Mucosa of stomach (tissue), 1 donor: ENCODE data around the gene SNCAIP.

Source experiments
- H3K27me3 ChIP-seq: one replicate; pipeline ENCODE4 v1.7.0; 2013; ENCODE audit warnings: mild to moderate bottlenecking, low read length; ENCODE audit not compliant: control insufficient read depth, insufficient read depth
- H3K36me3 ChIP-seq: one replicate; pipeline ENCODE4 v1.7.0; 2013; ENCODE audit warnings: low read length; ENCODE audit not compliant: control insufficient read depth, insufficient read depth
- H3K4me1 ChIP-seq: one replicate; pipeline ENCODE4 v1.7.0; 2013; ENCODE audit warnings: mild to moderate bottlenecking, low read length; ENCODE audit not compliant: control insufficient read depth, insufficient read depth
- H3K4me3 ChIP-seq: one replicate; pipeline ENCODE4 v1.7.0; 2013; ENCODE audit warnings: low read length
- H3K9ac ChIP-seq: one replicate; pipeline ENCODE4 v1.7.0; 2013; ENCODE audit warnings: mild to moderate bottlenecking, low read length, moderate library complexity
- H3K9me3 ChIP-seq: one replicate; pipeline ENCODE4 v1.7.0; 2013; ENCODE audit warnings: mild to moderate bottlenecking, low read length, moderate library complexity; ENCODE audit not compliant: control insufficient read depth
- donor health status: Pancreatic carcinoma.

The SNCAIP gene

GRCh38 chr5:122321921-122322320 is 9.9 kb downstream of the SNCAIP start:
- Histone ChIP-seq H3K9me3 (no peaks in the 10 kb centered on the region), H3K4me1 (no peaks in the 10 kb centered on the region), H3K4me3 (no peak overlapping the region), H3K9ac (no peak overlapping the region), H3K27me3 (no peaks in the 10 kb centered on the region), H3K36me3 (no peaks in the 10 kb centered on the region)

- no peaks in the 10 kb centered on the region for H3K27me3 ChIP-seq
- no peak overlapping the region for H3K9ac ChIP-seq
- H3K36me3 ChIP-seq, result no peaks in the 10 kb centered on the region
- no peaks in the 10 kb centered on the region for H3K9me3 ChIP-seq
- no peaks in the 10 kb centered on the region for H3K4me1 ChIP-seq
- H3K4me3 ChIP-seq, result no peak overlapping the region
These were observed 10.9 kb downstream of the SNCAIP start for GRCh38 chr5:122322801-122323548.

DNA sequence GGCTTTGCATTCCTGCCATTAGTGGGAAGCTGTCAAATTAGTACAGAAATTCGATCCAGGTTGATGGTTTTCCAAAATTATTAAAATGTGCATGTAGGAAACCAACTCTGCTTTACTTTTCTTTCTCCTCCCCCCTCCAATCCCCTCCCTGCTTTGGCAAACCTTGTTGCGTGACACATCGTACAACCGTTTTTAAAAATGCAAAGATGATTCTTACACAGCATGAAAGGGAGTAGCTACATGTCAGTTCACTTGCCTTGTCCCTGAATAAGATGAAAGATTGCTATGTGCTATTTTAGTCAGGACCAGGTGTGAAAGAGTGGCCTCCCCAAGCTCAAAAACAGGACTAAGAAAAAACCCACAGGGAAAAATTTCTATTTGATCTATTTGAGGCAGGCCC is 11.7 kb downstream of the SNCAIP start:
- Histone ChIP-seq H3K4me1 (no peaks in the 10 kb centered on the region), H3K27me3 (no peaks in the 10 kb centered on the region), H3K36me3 (no peaks in the 10 kb centered on the region), H3K4me3 (no peak overlapping the region), H3K9ac (no peak overlapping the region), H3K9me3 (no peaks in the 10 kb centered on the region)

- Histone ChIP-seq H3K9me3 (no peaks in the 10 kb centered on the region), H3K4me1 (no peaks in the 10 kb centered on the region), H3K9ac (no peak overlapping the region), H3K27me3 (no peaks in the 10 kb centered on the region), H3K4me3 (no peak overlapping the region), H3K36me3 (no peaks in the 10 kb centered on the region)
These were observed 15.1 kb downstream of the SNCAIP start for GRCh38 chr5:122327110-122327509.

DNA sequence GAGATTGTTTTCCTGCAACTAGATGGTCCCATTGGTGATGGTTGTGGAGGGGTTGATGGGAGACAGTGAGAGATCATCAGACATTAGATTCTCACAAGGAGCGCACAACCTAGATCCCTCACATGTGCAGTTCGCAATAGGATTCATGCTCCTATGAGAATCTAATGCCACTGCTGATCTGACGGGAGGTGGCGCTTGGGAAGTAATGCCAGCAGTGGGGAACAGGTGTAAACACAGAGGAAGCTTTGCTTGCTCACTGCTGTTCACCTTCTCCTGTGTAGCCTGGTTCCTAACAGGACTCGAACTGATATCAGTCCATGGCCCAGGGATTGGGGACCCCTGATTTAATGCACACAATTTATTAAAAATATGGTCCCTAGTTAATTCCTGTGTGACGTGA is 18.8 kb downstream of the SNCAIP start:
- H3K4me1 ChIP-seq, result no peaks in the 10 kb centered on the region
- no peaks in the 10 kb centered on the region for H3K9me3 ChIP-seq
- no peaks in the 10 kb centered on the region for H3K36me3 ChIP-seq
- no peak overlapping the region for H3K9ac ChIP-seq
- H3K27me3 ChIP-seq, result no peaks in the 10 kb centered on the region
- H3K4me3 ChIP-seq, result no peak overlapping the region

DNA sequence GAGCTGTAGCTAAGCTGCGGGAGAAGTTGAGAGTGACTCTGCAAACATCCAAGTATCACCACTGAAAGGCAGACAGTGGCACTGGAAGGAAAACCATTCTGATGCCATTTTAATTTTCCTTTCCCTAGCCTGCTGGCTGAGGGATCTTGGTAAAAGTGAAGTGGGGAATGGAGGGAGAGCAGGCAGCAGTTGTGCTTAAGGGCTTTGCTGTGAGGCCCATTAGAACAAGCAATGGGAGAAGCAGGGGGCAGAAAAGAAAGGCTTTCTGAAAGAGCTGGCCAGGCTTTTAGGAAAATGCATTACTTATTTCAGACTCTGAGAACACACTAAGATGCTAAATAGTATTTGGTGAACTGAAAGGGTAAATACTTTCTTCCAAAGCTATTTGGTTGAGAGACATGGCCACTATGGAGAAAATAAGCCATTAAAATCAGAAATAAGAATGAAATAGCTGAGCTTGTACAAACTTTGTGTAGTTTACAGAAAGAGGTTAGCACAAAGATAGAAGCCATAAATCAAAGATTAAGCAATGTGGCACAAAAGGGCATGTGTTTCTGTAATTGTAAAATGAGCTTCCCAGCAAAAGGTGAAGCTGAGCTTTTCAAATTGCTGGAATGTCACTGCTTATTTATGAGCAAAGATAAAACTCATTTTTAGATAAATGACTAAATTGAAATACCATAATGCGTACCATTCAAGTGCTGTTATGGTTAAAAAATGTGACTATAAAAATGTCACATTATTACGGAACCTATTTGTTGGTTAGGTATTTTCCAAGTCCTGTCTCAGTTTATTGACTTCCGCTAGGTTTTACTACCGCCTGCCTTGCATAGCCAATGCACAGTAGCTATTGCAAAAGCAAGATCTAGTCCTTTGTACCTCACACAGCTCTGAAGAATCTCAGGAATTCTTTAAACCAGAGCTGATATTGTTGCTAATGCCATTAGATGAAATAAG is 20.8 kb downstream of the SNCAIP start:
- Histone ChIP-seq H3K4me3 (no peak overlapping the region), H3K27me3 (no peaks in the 10 kb centered on the region), H3K9ac (no peak overlapping the region), H3K36me3 (no peaks in the 10 kb centered on the region), H3K9me3 (no peaks in the 10 kb centered on the region), H3K4me1 (no peaks in the 10 kb centered on the region)

- H3K36me3 ChIP-seq, result no peaks in the 10 kb centered on the region
- no peak overlapping the region for H3K4me3 ChIP-seq
- H3K9ac ChIP-seq, result no peak overlapping the region
- no peaks in the 10 kb centered on the region for H3K9me3 ChIP-seq
- H3K4me1 ChIP-seq, result no peaks in the 10 kb centered on the region
- no peaks in the 10 kb centered on the region for H3K27me3 ChIP-seq
These were observed 21.5 kb downstream of the SNCAIP start for GRCh38 chr5:122333564-122333963.

GRCh38 chr5:122339591-122339990 is 27.6 kb downstream of the SNCAIP start:
- H3K9me3 ChIP-seq, result no peaks in the 10 kb centered on the region
- no peaks in the 10 kb centered on the region for H3K36me3 ChIP-seq
- no peaks in the 10 kb centered on the region for H3K27me3 ChIP-seq
- H3K4me3 ChIP-seq, result no peak overlapping the region
- no peak overlapping the region for H3K9ac ChIP-seq
- no peaks in the 10 kb centered on the region for H3K4me1 ChIP-seq

DNA sequence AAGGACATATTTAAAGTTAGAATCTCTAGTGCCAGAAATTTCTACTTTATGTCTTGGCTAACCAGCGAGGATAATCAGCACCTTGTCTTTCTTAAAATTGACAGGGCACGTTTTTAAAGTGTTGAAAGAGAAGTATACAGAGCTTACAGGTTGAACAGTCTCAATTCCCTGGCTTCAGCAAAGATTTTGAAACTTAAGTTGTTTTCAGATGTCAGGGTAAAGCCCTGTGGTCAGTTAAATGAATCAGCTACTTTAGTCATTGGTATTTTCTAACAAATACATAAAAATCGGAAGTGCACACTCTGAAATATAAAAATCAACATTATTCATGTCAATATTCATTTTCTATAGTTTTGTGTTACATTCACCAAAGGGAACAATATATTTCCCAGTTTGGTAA is 29.1 kb downstream of the SNCAIP start:
- Histone ChIP-seq H3K4me3 (no peak overlapping the region), H3K27me3 (no peaks in the 10 kb centered on the region), H3K9ac (no peak overlapping the region), H3K36me3 (no peaks in the 10 kb centered on the region), H3K4me1 (no peaks in the 10 kb centered on the region), H3K9me3 (no peaks in the 10 kb centered on the region)

- Histone ChIP-seq H3K4me1 (no peaks in the 10 kb centered on the region), H3K9ac (no peak overlapping the region), H3K27me3 (no peaks in the 10 kb centered on the region), H3K9me3 (no peaks in the 10 kb centered on the region), H3K36me3 (no peaks in the 10 kb centered on the region), H3K4me3 (no peak overlapping the region)
These were observed 30.2 kb downstream of the SNCAIP start for GRCh38 chr5:122342256-122342655.

DNA sequence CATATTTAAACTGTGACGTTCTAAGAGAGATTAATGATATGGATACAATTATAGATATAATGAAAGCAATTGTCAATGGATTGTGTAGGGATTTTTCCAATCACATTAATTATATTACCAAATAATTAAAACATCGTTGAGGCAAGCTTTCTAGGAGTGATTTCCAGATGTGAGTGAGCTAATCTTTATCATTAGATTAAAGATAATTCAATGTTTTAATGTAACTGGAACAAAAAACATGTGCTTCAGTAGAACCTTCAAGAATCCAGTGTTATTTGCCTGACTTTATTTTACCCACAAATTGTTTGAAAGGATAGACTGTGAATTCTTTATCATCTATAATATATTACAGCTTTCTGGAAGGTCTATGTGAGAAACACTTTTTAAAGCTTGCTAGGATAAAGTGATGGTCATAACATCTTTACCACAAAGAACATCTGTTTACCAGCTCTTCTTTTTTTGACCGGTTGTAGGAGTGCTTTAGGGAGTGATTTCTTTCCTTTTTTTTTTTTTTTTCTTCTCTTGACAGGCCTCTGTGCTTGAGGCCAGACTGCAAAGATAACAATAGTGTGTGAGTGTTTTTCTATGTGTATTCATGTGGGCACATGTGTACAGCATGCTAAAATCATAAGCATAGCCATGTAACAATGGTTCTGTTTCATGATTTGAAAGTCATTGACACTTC is 35.0 kb downstream of the SNCAIP start:
- Histone ChIP-seq H3K9me3 (no peaks in the 10 kb centered on the region), H3K4me3 (no peak overlapping the region), H3K27me3 (no peaks in the 10 kb centered on the region), H3K4me1 (no peaks in the 10 kb centered on the region), H3K36me3 (no peaks in the 10 kb centered on the region), H3K9ac (no peak overlapping the region)

- no peak overlapping the region for H3K4me3 ChIP-seq
- no peaks in the 10 kb centered on the region for H3K4me1 ChIP-seq
- no peak overlapping the region for H3K9ac ChIP-seq
- no peaks in the 10 kb centered on the region for H3K9me3 ChIP-seq
- H3K27me3 ChIP-seq, result no peaks in the 10 kb centered on the region
- no peaks in the 10 kb centered on the region for H3K36me3 ChIP-seq
These were observed 38.5 kb downstream of the SNCAIP start for GRCh38 chr5:122350496-122350895.
